GM19238 (cell line): ENCODE measurements around the gene DNER.
"Not testable (repeated sequence)": the region's sequence is repeated elsewhere in the genome, so short reads cannot be mapped to it uniquely, and the experiment has no call there.

Experiments
- DNase-seq: peaks from one replicate; pipeline ENCODE4 v3.0.0; 2011; ENCODE audit warnings: low spot score; ENCODE audit not compliant: insufficient read length

DNER gene

GRCh38 chr2:229718057-229718456 lies 3.7 kb upstream of the DNER start:
- DNase-seq, result no peak

GRCh38 chr2:229715895-229716507 lies 1.6 kb upstream of the DNER start:
- DNase-seq, result no peak

- DNase-seq, result no peak
Observed at GRCh38 chr2:229714736-229715541, 584 bp upstream of the DNER start.

GRCh38 chr2:229713371-229714079 lies 830 bp downstream of the DNER start:
- no peak for DNase-seq

- DNase-seq, result no peak
Observed at GRCh38 chr2:229712136-229712535, 2.2 kb downstream of the DNER start.

- no peak for DNase-seq
Observed at GRCh38 chr2:229708335-229708734, 6.0 kb downstream of the DNER start.

- no peak for DNase-seq
Observed at GRCh38 chr2:229703909-229704630, 10.3 kb downstream of the DNER start.

GRCh38 chr2:229701716-229702115 lies 12.6 kb downstream of the DNER start:
- no peak for DNase-seq

- DNase-seq, result no peak
Observed at GRCh38 chr2:229701062-229701461, 13.3 kb downstream of the DNER start.

- no peak for DNase-seq
Observed at GRCh38 chr2:229695961-229696360, 18.4 kb downstream of the DNER start.

GRCh38 chr2:229693845-229694244 lies 20.5 kb downstream of the DNER start:
- DNase-seq, result not testable (repeated sequence)

- DNase-seq, result no peak
Observed at GRCh38 chr2:229691631-229692030, 22.7 kb downstream of the DNER start.

- DNase-seq, result no peak
Observed at GRCh38 chr2:229689307-229689839, 25.0 kb downstream of the DNER start.

- no peak for DNase-seq
Observed at GRCh38 chr2:229688141-229688540, 26.2 kb downstream of the DNER start.

GRCh38 chr2:229686122-229686919 lies 28.0 kb downstream of the DNER start:
- no peak for DNase-seq

GRCh38 chr2:229684942-229685562 lies 29.3 kb downstream of the DNER start:
- no peak for DNase-seq

- no peak for DNase-seq
Observed at GRCh38 chr2:229679393-229680125, 34.8 kb downstream of the DNER start.

- DNase-seq, result no peak
Observed at GRCh38 chr2:229675569-229675968, 38.8 kb downstream of the DNER start.

- no peak for DNase-seq
Observed at GRCh38 chr2:229674830-229675530, 39.4 kb downstream of the DNER start.
